Natural killer cell (primary cell): ENCODE measurements around the gene FAM43A. TPM values are rescaled to one million over a fixed set of nuclear protein-coding genes. Genes with fewer than 3 reads are reported as not detected.
A peak's percentile ranks its signal among the peaks of the same experiment; 100 is the strongest.

ENCODE experiments used
- ATAC-seq, 3 donors: fragments of 150-1000 bp in 2 of 3; fragments of 200-7000 bp in 1 of 3; cut with Tn5 transposase; 1 replicate in 1 of 3; 2 replicates in 2 of 3; pipeline ENCODE4 v1.10.0; 2021; ENCODE audit warnings: mild to moderate bottlenecking in 2 of 3, moderate library complexity in 2 of 3
- DNase-seq, 2 donors: peaks; one replicate each; pipeline versions ENCODE4 v3.0.0 to v3.0.0-alpha.2; 2013 to 2021; ENCODE audit warnings: mixed read lengths in 1 of 2
- H3K27ac ChIP-seq: one replicate; pipeline ENCODE4 v1.5.1; 2013; ENCODE audit warnings: mild to moderate bottlenecking, low read length
- H3K27me3 ChIP-seq: one replicate; pipeline ENCODE4 v1.6.1; 2013; ENCODE audit warnings: low read length; ENCODE audit not compliant: control insufficient read depth, insufficient read depth
- H3K36me3 ChIP-seq: one replicate; pipeline ENCODE4 v1.6.1; 2013; ENCODE audit warnings: low read length; ENCODE audit not compliant: control insufficient read depth, insufficient read depth
- H3K4me1 ChIP-seq: one replicate; pipeline ENCODE4 v1.6.1; 2013; ENCODE audit warnings: low read length; ENCODE audit not compliant: control insufficient read depth, insufficient read depth
- H3K4me3 ChIP-seq: one replicate; pipeline ENCODE4 v1.5.1; 2013; ENCODE audit warnings: low read length
- H3K9me3 ChIP-seq: one replicate; pipeline ENCODE4 v1.6.1; 2013; ENCODE audit warnings: low read length; ENCODE audit not compliant: control insufficient read depth, insufficient read depth
- H3K27ac Mint-ChIP-seq, 2 donors: one replicate each; pipeline ENCODE4 v1.8.0; 2022; ENCODE audit warnings: mild to moderate bottlenecking in 2 of 2, mixed read lengths in 2 of 2, moderate library complexity in 1 of 2
- H3K27me3 Mint-ChIP-seq, 2 donors: one replicate each; pipeline ENCODE4 v1.8.0; 2022; ENCODE audit warnings: low read depth in 2 of 2, mixed read lengths in 2 of 2
- H3K36me3 Mint-ChIP-seq: one replicate; pipeline ENCODE4 v1.8.0; 2022; ENCODE audit warnings: mixed read lengths
- H3K4me1 Mint-ChIP-seq, 2 donors: one replicate each; pipeline ENCODE4 v1.8.0; 2022; ENCODE audit warnings: mixed read lengths in 2 of 2
- H3K4me3 Mint-ChIP-seq: one replicate; pipeline ENCODE4 v1.8.0; 2022; ENCODE audit warnings: mild to moderate bottlenecking, moderate library complexity, mixed read lengths
- H3K9me3 Mint-ChIP-seq, 2 donors: one replicate each; pipeline ENCODE4 v1.8.0; 2022; ENCODE audit warnings: mixed read lengths in 2 of 2
- WGBS: methylation state at CpG from one replicate; pipeline ENCODE4 v1.1.7; 2013; ENCODE audit warnings: missing lambda C conversion rate; ENCODE audit not compliant: insufficient coverage; 5-methylcytosine and 5-hydroxymethylcytosine counted together
- intact Hi-C: fragments of 100-400 bp; cut with micrococcal nuclease; formaldehyde crosslinking; loops from one replicate; pipeline ENCODE4 v1.14.2; 2022
- total RNA-seq, 4 donors: library from RNA; stranded (reverse); fragments of 120-200 nt in 1 of 4; gene quantifications; one replicate each; pipeline versions ENCODE4 v1.2.3 to v1.2.4, GENCODE V29; 2013 to 2022
- TF ChIP-seq, protein P1 (sequence below): fragments of 200-600 bp; IDR thresholded peaks from one replicate; pipeline ENCODE4 v1.8.0; 2022; ENCODE audit warnings: antibody characterized with exemption

Gene FAM43A
- total RNA-seq, 3 donors from 2014 or later (not counting 1 experiment from before 2014, with no cell fraction given) = 13.2 to 35.2 (median 21.6) TPM

- Histone ChIP-seq H3K36me3 (no peaks in the 10 kb centered on the region), H3K9me3 (no peaks in the 10 kb centered on the region), H3K27me3 (no peaks in the 10 kb centered on the region), H3K4me3 (no peak overlapping the region), H3K27ac (peak overlapping the region; percentile 99), H3K4me1 (peaks cover 66% of the 10 kb centered on the region)
- H3K9me3 Mint-ChIP-seq = no peaks in the 10 kb centered on the region
- peak overlapping the region; percentile 93 for H3K4me3 Mint-ChIP-seq
- peaks cover 67 to 68% of the 10 kb centered on the region in 2 donors for H3K4me1 Mint-ChIP-seq
- H3K27ac Mint-ChIP-seq = peak overlapping the region; percentile 89 to 98
- intact Hi-C loops = loop anchor here (1.0 to 5.0 kb wide), 4 partner anchors 26 to 853 kb away; partner anchors contain the start of genes ACAP2 and PPP1R2
- no peaks in the 10 kb centered on the region for H3K27me3 Mint-ChIP-seq
- 53% methylated on average over 6 of the region's 6 CpGs for WGBS
- TF ChIP-seq, protein P1, sequence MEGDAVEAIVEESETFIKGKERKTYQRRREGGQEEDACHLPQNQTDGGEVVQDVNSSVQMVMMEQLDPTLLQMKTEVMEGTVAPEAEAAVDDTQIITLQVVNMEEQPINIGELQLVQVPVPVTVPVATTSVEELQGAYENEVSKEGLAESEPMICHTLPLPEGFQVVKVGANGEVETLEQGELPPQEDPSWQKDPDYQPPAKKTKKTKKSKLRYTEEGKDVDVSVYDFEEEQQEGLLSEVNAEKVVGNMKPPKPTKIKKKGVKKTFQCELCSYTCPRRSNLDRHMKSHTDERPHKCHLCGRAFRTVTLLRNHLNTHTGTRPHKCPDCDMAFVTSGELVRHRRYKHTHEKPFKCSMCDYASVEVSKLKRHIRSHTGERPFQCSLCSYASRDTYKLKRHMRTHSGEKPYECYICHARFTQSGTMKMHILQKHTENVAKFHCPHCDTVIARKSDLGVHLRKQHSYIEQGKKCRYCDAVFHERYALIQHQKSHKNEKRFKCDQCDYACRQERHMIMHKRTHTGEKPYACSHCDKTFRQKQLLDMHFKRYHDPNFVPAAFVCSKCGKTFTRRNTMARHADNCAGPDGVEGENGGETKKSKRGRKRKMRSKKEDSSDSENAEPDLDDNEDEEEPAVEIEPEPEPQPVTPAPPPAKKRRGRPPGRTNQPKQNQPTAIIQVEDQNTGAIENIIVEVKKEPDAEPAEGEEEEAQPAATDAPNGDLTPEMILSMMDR = no peak
- ATAC-seq = no peak
- no peak for DNase-seq
- no peaks in the 10 kb centered on the region for H3K36me3 Mint-ChIP-seq
Measured at GRCh38 chr3:194688946-194689345, 3.3 kb downstream of the FAM43A start.

- Mint-ChIP-seq H3K36me3 (no peaks in the 10 kb centered on the region), H3K27ac (peak overlapping the region; percentile 89 to 98), H3K27me3 (no peaks in the 10 kb centered on the region), H3K9me3 (no peaks in the 10 kb centered on the region), H3K4me1 (peaks cover 67 to 73% of the 10 kb centered on the region in 2 donors), H3K4me3 (peak overlapping the region; percentile 93)
- DNase-seq = peak; percentile 38 to 59
- Histone ChIP-seq H3K4me1 (peaks cover 66% of the 10 kb centered on the region), H3K27ac (peak overlapping the region; percentile 99), H3K36me3 (no peaks in the 10 kb centered on the region), H3K9me3 (no peaks in the 10 kb centered on the region), H3K27me3 (no peaks in the 10 kb centered on the region), H3K4me3 (peak overlapping the region; percentile 1)
- peak; percentile 27 to 42 (median 42) for ATAC-seq
- TF ChIP-seq, protein P1 = no peak
- WGBS = 12% methylated on average over 8 of the region's 9 CpGs
- intact Hi-C loops = loop anchor here (5.0 kb wide), 2 partner anchors 753 to 853 kb away; partner anchors contain the start of genes ACAP2 and PPP1R2
Measured at GRCh38 chr3:194689493-194689944, 3.8 kb downstream of the FAM43A start.

DNA sequence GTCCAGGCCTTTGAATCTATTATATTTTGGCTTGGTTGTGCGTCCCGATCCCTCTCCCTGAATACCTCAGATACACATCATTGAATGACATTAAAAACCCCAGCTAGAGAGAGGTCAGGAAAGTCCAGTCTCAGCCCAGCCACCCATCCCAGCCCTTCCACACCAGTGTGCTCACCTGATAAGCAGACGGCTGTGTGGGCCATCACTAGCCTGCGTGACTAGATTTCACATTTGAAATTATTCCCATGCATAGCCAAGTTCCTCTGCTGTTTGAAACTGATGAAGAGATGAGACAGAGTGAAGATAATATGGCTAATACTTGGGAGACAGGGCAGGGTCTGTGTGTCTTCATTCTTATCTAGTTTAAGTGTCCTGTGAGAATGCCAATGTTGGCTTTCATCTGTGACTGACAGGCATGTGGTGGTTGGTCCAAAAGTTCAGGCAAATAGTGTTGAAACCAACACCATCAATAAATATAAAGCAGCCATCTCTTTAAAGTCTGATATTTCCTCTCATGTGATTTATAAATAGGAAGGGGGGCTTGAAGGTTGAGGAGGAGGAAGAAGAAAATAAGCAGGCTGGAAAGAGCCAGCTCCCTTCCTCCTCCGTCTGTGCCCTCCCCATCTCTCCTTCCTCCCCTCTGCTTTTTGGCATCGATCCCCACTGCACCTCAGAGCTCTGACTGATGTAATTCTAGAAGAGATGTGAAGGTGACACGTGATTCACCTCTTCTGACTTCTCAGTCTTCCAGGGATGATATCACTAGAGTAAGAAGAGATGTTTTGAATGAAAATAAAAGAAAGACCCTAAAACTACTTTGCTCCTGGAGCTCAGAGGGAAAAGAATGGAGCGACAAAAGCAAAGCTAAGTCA lies 5.1 kb downstream of the FAM43A start:
- DNase-seq = no peak
- peak overlapping the region; percentile 54 for H3K27ac ChIP-seq
- TF ChIP-seq, protein P1 = no peak

More for the DNA sequence above, 5.1 kb downstream of the FAM43A start:
- H3K4me3 ChIP-seq = no peak overlapping the region
- intact Hi-C loops = no loop called here
- H3K4me1 Mint-ChIP-seq = peaks cover 58 to 67% of the 10 kb centered on the region in 2 donors
- no peaks in the 10 kb centered on the region for H3K27me3 Mint-ChIP-seq
- H3K27me3 ChIP-seq = no peaks in the 10 kb centered on the region
- H3K36me3 ChIP-seq = no peaks in the 10 kb centered on the region
- no peak for ATAC-seq
- H3K36me3 Mint-ChIP-seq = no peaks in the 10 kb centered on the region
- H3K9me3 ChIP-seq = no peaks in the 10 kb centered on the region
- peaks cover 55% of the 10 kb centered on the region for H3K4me1 ChIP-seq
- H3K27ac Mint-ChIP-seq = peak overlapping the region; percentile 89 to 98
- no peaks in the 10 kb centered on the region for H3K9me3 Mint-ChIP-seq
- H3K4me3 Mint-ChIP-seq = peak overlapping the region; percentile 38
- WGBS = 91% methylated on average over 6 of the region's 8 CpGs
